HFF-Myc (cell line): Measurements from ENCODE around the gene ENTHD1.

Source experiments
- DNase-seq: peaks from one replicate; pipeline ENCODE4 v3.0.0-alpha.2; 2011; ENCODE audit warnings: low read depth; ENCODE audit errors: extremely low read depth
- H3K4me3 ChIP-seq: replicated peaks from 2 replicates; pipeline ENCODE4 v1.5.1; 2011; ENCODE audit warnings: low read depth, mild to moderate bottlenecking, control low read depth, low read length
- TF ChIP-seq, protein P1 (sequence below): IDR thresholded peaks from 2 replicates; pipeline ENCODE4 v1.5.1; 2012; ENCODE audit warnings: mild to moderate bottlenecking, low read depth, low read length, control low read depth; ENCODE audit errors: missing control alignments

The ENTHD1 gene

DNA sequence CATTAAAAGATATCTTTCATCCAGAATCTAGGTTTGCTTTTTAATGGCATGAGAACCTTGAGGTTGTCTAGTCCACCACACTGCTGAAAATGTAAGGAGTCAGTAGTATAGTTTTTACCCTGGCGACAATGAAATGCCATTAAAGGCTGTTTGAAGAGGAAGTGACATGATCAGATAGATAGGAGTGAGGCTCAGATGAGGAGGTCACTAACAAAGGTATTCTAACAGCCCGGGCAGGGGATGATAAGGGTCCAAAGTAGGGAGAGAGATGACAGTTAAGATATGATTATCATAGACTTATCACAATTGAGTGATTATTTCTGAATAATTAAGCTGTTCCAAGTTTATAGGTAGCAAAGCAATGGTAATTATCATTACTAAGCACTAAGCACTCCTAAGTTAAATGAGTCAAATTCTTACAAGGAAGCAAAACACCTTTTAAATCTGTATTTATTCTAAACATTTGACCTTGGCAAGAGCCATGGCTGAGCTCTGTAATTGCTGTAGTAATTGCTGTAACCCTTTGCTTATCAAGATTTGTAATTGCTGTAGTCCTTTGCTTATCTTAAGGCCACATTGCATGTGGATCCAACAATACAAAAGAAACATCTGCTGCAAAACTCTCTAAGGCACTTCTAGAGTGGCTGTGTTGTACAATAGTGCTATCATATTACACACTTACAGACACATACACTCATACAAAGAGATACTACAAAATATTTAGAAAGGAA, 92.6 kb downstream of the ENTHD1 start:
- no peak for DNase-seq
- TF ChIP-seq, protein P1, sequence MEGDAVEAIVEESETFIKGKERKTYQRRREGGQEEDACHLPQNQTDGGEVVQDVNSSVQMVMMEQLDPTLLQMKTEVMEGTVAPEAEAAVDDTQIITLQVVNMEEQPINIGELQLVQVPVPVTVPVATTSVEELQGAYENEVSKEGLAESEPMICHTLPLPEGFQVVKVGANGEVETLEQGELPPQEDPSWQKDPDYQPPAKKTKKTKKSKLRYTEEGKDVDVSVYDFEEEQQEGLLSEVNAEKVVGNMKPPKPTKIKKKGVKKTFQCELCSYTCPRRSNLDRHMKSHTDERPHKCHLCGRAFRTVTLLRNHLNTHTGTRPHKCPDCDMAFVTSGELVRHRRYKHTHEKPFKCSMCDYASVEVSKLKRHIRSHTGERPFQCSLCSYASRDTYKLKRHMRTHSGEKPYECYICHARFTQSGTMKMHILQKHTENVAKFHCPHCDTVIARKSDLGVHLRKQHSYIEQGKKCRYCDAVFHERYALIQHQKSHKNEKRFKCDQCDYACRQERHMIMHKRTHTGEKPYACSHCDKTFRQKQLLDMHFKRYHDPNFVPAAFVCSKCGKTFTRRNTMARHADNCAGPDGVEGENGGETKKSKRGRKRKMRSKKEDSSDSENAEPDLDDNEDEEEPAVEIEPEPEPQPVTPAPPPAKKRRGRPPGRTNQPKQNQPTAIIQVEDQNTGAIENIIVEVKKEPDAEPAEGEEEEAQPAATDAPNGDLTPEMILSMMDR: no peak
- H3K4me3 ChIP-seq: no peak overlapping the region

GRCh38 chr22:39797528-39798147, 95.9 kb downstream of the ENTHD1 start:
- TF ChIP-seq, protein P1: no peak
- DNase-seq: no peak
- H3K4me3 ChIP-seq: no peak overlapping the region

DNA sequence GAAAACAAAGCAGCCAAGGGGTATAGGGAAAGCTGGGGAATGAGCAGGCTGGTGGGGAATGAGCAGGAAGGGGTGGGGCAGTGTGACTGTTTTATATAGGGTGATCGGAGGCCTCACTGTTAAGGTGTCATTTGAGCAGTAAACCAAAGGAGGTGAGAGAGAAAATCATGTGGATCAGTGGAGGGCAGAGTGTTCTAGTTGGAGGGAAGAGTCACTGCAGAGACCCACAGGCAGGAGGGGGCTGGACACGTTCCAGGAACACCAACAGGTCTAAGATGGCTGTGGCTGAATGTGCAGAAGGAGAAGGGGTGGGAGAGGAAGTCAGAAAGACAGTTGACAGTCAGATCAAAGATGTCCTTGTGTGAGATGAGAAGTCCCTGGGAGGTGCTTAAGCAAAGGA, 103.8 kb downstream of the ENTHD1 start:
- no peak for DNase-seq
- TF ChIP-seq, protein P1: no peak

DNA sequence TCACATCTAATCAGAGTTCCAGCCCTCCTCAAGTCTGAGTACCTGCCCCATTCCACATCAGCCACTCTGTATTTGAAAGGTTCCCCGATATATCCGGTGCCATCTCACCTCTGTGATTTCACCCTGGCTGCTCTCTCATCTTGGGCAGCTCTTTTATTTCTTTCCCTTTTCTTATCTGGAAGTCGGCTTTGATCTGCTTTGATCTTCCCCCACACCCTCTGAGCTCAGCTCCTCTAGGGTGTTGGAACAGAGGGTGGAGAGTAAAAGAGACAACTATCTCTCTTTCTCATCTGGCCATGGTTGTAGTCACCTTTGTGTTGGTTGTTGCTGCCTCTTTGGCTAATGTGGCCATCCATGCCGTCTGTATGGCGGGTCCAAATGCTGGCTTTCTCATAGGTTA, 108.3 kb downstream of the ENTHD1 start:
- TF ChIP-seq, protein P1: no peak
- DNase-seq: no peak
- no peak overlapping the region for H3K4me3 ChIP-seq

More for the DNA sequence above, 103.8 kb downstream of the ENTHD1 start:
- H3K4me3 ChIP-seq: no peak overlapping the region

DNA sequence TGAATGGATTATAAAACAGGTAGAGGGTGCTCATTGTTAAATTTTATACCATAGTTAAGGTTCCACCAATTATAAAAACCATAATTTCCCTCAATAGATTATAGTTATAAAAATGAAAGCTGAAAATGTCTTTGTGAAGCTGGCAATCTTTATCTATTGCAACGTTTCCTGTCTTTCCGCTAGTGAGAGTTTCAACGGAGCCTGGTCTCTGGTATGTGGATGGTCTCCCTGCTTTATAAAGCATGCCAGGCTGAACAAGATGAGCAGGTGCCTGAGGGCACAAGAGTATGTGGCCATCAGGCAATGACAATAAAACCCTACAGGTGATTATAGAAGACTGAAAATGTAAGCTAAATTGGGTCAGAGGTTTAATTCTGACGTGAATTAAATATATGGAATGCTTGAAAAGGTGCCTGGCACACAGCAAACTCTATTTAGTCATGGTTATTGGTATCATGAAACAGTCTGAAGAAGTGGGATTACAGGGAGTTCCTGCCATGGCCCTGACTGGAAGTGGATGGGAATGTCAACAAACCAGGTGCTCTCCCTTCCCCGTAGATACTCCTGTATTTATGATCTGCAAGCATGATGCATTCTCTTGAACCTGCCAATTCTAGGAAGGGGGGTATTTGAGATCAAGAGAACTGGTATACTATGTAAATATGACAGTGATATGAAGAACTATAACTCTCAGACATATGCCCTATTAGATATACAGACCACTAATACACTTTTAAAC, 115.7 kb downstream of the ENTHD1 start:
- TF ChIP-seq, protein P1: no peak
- no peak overlapping the region for H3K4me3 ChIP-seq
- DNase-seq: no peak

DNA sequence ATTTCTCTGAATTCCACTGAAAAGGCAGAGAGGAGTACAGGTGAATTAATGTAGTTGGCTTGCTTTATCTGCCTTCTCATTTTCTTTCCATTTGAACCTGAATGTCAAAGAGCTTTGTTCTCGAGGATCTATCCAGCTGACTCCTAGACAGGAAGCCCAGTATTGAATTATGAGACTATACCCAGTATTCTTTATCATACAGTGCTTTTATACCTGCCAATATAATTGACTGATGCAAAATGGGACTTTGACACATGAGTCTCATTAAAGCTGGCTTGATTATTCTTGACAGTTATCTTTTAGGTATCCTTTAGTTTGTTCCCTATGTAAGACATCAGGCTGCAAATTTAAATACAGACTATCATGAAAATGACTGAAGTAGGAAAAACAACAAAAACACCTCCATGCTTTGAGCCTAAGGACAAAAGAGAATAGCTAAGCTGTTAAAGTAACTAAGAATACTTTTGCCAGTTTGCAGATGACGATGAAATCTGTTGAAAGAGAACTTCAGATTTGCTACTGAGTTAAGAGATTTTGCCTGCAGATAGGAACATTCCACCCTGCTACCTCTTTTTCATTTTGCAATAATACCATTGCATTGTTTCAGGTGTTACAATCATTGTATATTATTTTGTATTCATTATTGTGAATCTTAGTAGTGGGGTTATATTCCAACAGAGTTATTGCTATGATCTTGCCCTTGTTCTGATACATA, 117.1 kb downstream of the ENTHD1 start:
- H3K4me3 ChIP-seq: no peak overlapping the region
- no peak for DNase-seq
- TF ChIP-seq, protein P1: no peak
